ENCODE data around the gene GALNT4. TPM values are rescaled to one million over a fixed set of nuclear protein-coding genes. Genes with fewer than 3 reads are reported as not detected.

The GALNT4 gene
- total RNA-seq, 1 donor from 2014 or later = 3.8 TPM

DNA sequence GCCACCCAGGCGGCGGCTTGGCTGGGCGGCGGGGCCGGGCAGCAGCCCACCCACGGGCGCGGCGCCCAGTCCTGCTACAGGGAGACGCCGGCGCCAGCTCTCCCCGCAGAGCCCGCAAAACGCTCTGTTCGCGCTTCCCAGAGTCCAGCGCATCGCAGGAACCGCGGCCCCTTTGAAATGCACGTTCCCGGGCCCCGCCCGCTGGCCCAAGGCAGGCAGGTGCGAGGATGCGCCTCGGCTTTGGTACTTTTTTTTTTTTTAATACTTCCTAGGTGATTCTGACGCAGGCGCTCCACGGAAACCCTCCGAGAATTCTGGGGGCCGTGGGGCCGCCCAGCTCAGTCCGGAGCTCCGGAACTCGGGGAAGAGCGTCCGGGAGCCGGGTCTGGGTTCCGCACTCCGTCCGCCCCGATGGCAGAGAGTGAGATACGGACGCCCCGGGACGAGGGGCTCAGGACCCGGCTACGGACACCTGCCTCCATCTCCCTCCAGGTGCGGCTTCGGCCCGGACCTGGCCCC, 768 bp upstream of the GALNT4 start:
- TF ChIP-seq CTCF (IDR thresholded peaks at IDR 0.05) = no peak
- Mint-ChIP-seq H3K4me1 (ENCODE audit: unreplicated experiment) (peaks cover 36% of the 10 kb centered on the region), H3K27me3 (ENCODE audit: unreplicated experiment) (no peaks in the 10 kb centered on the region), H3K4me3 (ENCODE audit: unreplicated experiment) (peak overlapping the region; percentile 98), H3K36me3 (ENCODE audit: unreplicated experiment) (peaks cover 5% of the 10 kb centered on the region), H3K27ac (ENCODE audit: unreplicated experiment) (peak overlapping the region; percentile 85), H3K9me3 (ENCODE audit: unreplicated experiment) (no peaks in the 10 kb centered on the region)
- DNase-seq (ENCODE audit: extremely low spot score, unreplicated experiment) = no peak

DNA sequence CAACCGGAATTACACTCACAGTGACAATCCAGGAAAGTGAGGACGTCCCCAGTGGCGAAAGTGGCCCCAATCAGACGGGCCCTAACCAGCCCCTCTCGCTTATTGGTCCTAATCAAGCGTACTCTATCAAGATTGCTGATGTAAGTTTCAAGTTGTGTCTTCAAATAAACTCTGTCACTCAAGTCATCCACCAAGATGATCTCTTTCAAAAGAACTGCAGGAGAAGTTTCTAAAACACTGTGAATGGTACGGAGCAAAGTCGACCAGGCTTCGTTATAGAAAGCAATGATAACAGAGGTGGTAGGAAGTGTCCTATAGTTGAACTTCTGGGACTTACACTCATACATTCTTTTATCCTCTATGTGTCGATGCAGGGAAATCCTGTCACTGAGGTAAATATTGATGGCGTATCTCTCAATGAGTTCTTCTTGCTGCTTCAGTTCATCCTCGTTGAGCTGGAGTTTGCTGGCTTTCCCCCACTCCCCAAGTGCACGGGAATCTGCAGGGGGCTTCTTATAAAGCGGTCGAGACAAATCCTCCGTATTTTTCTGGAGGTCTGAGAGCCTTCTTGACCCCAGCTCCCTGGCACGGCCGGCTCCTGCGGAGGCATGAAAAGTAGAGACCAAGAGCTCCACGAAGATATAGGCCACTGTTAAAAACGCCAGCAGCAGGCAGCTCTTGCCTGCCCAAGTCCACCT, 604 bp downstream of the GALNT4 start:
- H3K9me3 Mint-ChIP-seq (ENCODE audit: unreplicated experiment) = no peaks in the 10 kb centered on the region
- H3K36me3 Mint-ChIP-seq (ENCODE audit: unreplicated experiment) = peaks cover 5% of the 10 kb centered on the region
- H3K4me1 Mint-ChIP-seq (ENCODE audit: unreplicated experiment) = peaks cover 34% of the 10 kb centered on the region
- peak overlapping the region; percentile 96 for H3K27ac Mint-ChIP-seq (ENCODE audit: unreplicated experiment)
- no peak for DNase-seq (ENCODE audit: extremely low spot score, unreplicated experiment)
- TF ChIP-seq CTCF (IDR thresholded peaks at IDR 0.05) = no peak
- H3K4me3 Mint-ChIP-seq (ENCODE audit: unreplicated experiment) = peak overlapping the region; percentile 98
- H3K27me3 Mint-ChIP-seq (ENCODE audit: unreplicated experiment) = no peaks in the 10 kb centered on the region

GRCh38 chr12:89523393-89523792, 1.2 kb downstream of the GALNT4 start:
- Mint-ChIP-seq H3K36me3 (ENCODE audit: unreplicated experiment) (peaks cover 5% of the 10 kb centered on the region), H3K4me1 (ENCODE audit: unreplicated experiment) (peaks cover 34% of the 10 kb centered on the region), H3K9me3 (ENCODE audit: unreplicated experiment) (no peaks in the 10 kb centered on the region), H3K4me3 (ENCODE audit: unreplicated experiment) (peak overlapping the region; percentile 98), H3K27ac (ENCODE audit: unreplicated experiment) (no peak overlapping the region), H3K27me3 (ENCODE audit: unreplicated experiment) (no peaks in the 10 kb centered on the region)
- no peak for DNase-seq (ENCODE audit: extremely low spot score, unreplicated experiment)
- TF ChIP-seq CTCF (IDR thresholded peaks at IDR 0.05) = no peak

DNA sequence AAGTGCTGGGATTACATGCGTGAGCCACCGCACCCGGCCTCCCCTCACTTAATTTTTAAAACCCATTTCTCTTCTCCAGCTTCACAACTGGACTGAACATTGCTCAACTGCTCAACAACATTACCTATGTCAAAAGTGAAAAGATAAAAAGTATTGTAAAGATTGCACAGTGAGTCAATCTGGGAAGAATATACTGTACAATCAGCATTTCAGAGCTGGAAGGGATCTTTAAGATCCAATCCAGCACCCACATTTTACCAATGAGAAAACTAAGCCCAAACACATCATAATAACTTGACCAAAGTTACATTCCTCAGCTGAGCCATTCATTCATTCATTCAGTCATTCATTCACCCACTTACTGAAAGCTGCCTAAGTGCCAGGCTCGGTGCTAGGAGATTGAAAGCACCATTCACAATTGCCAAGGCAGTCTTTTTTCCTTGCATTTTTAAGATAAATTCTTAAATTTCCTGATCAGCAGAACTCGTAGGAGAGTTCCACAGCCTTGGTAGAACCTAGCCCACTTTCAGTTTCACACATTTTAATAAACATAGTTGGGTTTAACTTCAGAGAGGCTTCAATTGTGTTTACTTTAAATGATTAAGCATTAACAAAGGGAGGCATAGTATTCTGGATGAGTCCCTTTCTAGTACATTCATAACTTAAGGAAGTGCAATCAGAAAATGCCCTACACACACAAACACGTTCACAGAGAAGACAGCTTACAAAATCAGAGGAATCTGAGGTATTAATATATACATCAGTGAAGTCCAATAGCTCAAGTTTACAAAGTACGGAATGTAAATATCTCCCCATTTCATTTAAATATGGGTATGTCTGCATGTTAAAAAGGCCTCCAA, 3.0 kb downstream of the GALNT4 start:
- Mint-ChIP-seq H3K9me3 (ENCODE audit: unreplicated experiment) (no peaks in the 10 kb centered on the region), H3K27ac (ENCODE audit: unreplicated experiment) (no peak overlapping the region), H3K4me1 (ENCODE audit: unreplicated experiment) (peaks cover 34% of the 10 kb centered on the region), H3K4me3 (ENCODE audit: unreplicated experiment) (no peak overlapping the region), H3K36me3 (ENCODE audit: unreplicated experiment) (peaks cover 5% of the 10 kb centered on the region), H3K27me3 (ENCODE audit: unreplicated experiment) (no peaks in the 10 kb centered on the region)
- DNase-seq (ENCODE audit: extremely low spot score, unreplicated experiment) = no peak
- TF ChIP-seq CTCF (IDR thresholded peaks at IDR 0.05) = no peak

DNA sequence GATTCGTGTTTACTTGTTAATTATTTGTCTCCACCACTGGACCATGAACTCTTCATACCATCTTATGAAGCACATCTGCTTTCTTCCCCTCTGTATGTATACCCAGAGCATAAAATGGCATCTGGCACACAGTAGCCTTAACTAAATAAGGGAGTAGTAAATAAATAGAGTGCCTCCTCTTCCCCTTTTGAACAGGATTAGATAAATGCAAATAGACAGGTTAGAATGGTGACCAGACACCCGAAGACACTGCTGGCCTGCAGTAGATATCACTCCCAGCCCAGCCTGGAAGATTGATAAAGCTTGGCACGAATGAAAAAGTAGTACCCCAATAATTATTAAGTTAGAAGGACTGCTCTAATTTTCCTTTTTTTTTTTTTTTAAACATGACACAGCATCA, 6.9 kb downstream of the GALNT4 start:
- no peak for DNase-seq (ENCODE audit: extremely low spot score, unreplicated experiment)
- H3K4me3 Mint-ChIP-seq (ENCODE audit: unreplicated experiment) = no peak overlapping the region
- no peaks in the 10 kb centered on the region for H3K27me3 Mint-ChIP-seq (ENCODE audit: unreplicated experiment)
- H3K9me3 Mint-ChIP-seq (ENCODE audit: unreplicated experiment) = no peaks in the 10 kb centered on the region
- TF ChIP-seq CTCF (IDR thresholded peaks at IDR 0.05) = no peak
- H3K4me1 Mint-ChIP-seq (ENCODE audit: unreplicated experiment) = peaks cover 17% of the 10 kb centered on the region
- H3K36me3 Mint-ChIP-seq (ENCODE audit: unreplicated experiment) = peaks cover 3% of the 10 kb centered on the region
- H3K27ac Mint-ChIP-seq (ENCODE audit: unreplicated experiment) = no peak overlapping the region

Data from osteocyte (in vitro differentiated cells).